ENCODE results near the gene SEC16B.
"Not testable (repeated sequence)": the region's sequence is repeated elsewhere in the genome, so short reads cannot be mapped to it uniquely, and the experiment has no call there.

Gene SEC16B

GRCh38 chr1:177969825-177970371 is at the start of gene SEC16B:
Gene SEC16B, minus strand, starts transcription at chr1:177970058. Its CDS starts 2,077 bp downstream, at chr1:177967981.
- DNase-seq = no peak

- DNase-seq = no peak
Observed at GRCh38 chr1:178019622-178020021, 49.8 kb upstream of the SEC16B start.

GRCh38 chr1:178019208-178019607 is 49.4 kb upstream of the SEC16B start:
- DNase-seq = no peak

GRCh38 chr1:178017517-178017916 is 47.7 kb upstream of the SEC16B start:
- no peak for DNase-seq

- no peak for DNase-seq
Observed at GRCh38 chr1:178011864-178012503, 42.1 kb upstream of the SEC16B start.

GRCh38 chr1:178011465-178011828 is 41.6 kb upstream of the SEC16B start:
- DNase-seq = no peak

GRCh38 chr1:178010674-178011464 is 41.0 kb upstream of the SEC16B start:
- no peak for DNase-seq

GRCh38 chr1:178006043-178006442 is 36.2 kb upstream of the SEC16B start:
- no peak for DNase-seq

GRCh38 chr1:178005450-178005849 is 35.6 kb upstream of the SEC16B start:
- DNase-seq = peak; percentile 79

GRCh38 chr1:178004926-178005391 is 35.1 kb upstream of the SEC16B start:
- DNase-seq = peak; percentile 80

GRCh38 chr1:177998696-177999631 is 29.1 kb upstream of the SEC16B start:
- no peak for DNase-seq

GRCh38 chr1:177996957-177997356 is 27.1 kb upstream of the SEC16B start:
- DNase-seq = no peak

GRCh38 chr1:177995369-177995768 is 25.5 kb upstream of the SEC16B start:
- no peak for DNase-seq

GRCh38 chr1:177986281-177986680 is 16.4 kb upstream of the SEC16B start:
- DNase-seq = not testable (repeated sequence)

GRCh38 chr1:177984761-177985160 is 14.9 kb upstream of the SEC16B start:
- no peak for DNase-seq

GRCh38 chr1:177984136-177984525 is 14.3 kb upstream of the SEC16B start:
- DNase-seq = peak; percentile 64

GRCh38 chr1:177983482-177984135 is 13.8 kb upstream of the SEC16B start:
- peak; percentile 48 for DNase-seq

- DNase-seq = no peak
Observed at GRCh38 chr1:177983077-177983476, 13.2 kb upstream of the SEC16B start.

GRCh38 chr1:177981200-177981599 is 11.3 kb upstream of the SEC16B start:
- no peak for DNase-seq

- DNase-seq = no peak
Observed at GRCh38 chr1:177979272-177979671, 9.4 kb upstream of the SEC16B start.

- no peak for DNase-seq
Observed at GRCh38 chr1:177978530-177978929, 8.7 kb upstream of the SEC16B start.

- no peak for DNase-seq
Observed at GRCh38 chr1:177977141-177977540, 7.3 kb upstream of the SEC16B start.

Measured in retina (tissue), 1 donor.